Measurements from ENCODE around the gene GPC5.

GRCh38 chr13:92491839-92492238 lies 1093.4 kb downstream of the GPC5 start:
- TF ChIP-seq CTCF (conservative IDR thresholded peaks at IDR 0.05; ENCODE audit: low read length) (no peak), EZH2phosphoT487 (IDR thresholded peaks at IDR 0.05; ENCODE audit: borderline replicate concordance, low read depth, low read length) (no peak)

Measured in OCI-LY7 (cell line).